ENCODE results near the gene HECTD2.
"Not testable (repeated sequence)": the region's sequence is repeated elsewhere in the genome, so short reads cannot be mapped to it uniquely, and the experiment has no call there.

HECTD2 gene

DNA sequence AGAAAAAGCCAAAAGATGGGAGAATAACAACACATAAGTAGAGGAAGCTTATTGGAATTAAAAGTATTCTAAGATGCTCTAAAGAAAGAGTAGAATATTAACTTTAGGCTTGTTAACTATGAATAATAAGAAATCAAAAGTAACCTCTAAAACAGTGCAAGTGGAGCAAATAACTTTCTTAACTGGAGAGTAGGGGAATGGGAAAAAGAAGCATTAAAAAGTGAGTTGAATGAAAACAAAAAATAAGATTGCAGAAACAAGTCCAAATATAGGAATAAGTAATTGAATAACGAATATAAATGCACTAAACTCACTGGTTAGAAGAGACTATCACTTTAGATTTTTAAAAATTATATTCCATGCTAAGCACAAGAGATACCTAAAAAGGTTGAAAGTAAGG is 63.9 kb downstream of the HECTD2 start:
- DNase-seq (ENCODE audit: low read depth) = no peak

DNA sequence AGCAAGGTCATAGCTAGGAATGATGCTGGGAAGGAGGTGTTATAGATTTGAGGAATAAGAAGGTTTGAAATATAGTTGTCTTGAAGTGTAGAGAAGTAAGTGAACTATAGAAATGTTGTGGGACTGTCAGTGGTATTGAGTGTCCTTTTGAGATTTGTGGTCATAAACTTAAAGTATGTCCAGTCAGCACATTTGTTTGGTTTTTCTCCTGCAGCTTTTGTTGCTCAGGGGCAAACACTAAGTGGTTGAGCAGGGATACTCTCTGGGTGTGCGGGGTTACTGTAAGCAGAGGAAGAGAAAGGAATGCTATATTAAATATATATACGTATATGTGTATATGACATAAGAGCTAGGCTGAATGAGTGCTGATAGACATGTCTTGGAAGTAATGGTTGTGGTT is 67.1 kb downstream of the HECTD2 start:
- DNase-seq (ENCODE audit: low read depth) = no peak

DNA sequence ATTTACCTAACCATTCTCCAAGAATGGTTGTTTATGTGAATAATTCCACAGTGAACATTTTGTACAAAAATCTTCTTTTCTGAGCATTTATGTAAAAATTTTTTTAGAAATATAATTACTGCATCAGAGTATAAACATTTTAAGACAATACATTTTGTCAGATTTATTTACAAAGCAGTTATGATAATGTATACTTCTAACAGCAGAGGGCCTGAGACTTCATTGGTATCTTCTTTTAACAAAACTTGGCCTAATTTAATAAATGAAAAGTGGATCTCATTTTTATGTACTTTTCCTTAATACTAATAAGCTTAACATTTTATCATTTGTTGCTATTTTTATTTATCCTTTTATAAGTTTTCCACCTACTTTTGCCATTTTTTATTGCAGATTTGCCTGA is 69.4 kb downstream of the HECTD2 start:
- no peak for DNase-seq (ENCODE audit: low read depth)

DNA sequence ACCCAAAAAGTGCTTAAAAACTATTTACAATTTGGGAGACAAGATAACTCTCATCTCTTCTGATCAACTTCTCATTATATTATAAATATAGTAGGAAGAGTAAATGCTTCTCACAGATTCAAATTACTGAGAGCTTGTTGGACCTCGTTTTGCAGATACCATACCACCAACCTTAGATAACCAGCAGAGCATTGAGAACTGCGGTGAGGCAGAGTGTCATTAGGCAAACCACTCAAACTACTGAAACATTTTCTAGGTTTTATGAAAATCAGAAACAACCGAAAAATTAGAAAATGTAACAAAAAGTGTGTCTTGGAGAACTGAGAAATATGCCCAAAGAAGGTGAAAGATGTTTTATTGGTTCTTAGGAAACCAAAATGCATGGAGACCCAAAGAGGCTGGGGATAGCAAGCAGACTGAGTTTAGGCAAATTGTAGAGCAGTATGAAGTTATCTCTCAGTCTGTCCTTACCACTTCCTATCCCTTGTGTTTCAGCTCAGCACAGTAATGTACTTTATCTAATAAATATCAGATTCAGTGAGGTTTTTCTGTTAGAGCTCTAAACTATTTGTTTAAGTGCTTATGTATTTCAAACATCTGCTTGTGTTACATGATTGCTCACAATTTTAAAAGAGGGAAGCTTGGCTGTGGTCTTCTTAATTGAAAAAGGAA is 77.9 kb downstream of the HECTD2 start:
- DNase-seq (ENCODE audit: low read depth) = no peak

DNA sequence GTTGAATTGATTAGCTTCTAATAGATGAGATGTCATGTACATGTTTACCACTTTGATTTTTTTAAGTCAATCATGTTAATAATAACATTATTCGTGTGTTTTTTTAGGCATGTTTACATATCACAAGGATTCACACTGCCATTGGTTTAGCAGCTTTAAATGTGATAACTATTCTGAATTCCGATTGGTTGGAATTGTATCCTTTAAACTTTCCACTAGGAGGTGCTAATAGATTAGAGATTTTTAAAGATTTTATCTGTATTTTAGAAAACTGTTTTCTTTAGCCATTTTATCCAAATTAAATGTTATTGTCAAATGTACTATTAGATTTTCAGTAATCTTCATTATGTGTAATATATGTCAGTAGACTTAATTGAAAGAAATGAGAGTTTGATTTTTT is 83.2 kb downstream of the HECTD2 start:
- no peak for DNase-seq (ENCODE audit: low read depth)

DNA sequence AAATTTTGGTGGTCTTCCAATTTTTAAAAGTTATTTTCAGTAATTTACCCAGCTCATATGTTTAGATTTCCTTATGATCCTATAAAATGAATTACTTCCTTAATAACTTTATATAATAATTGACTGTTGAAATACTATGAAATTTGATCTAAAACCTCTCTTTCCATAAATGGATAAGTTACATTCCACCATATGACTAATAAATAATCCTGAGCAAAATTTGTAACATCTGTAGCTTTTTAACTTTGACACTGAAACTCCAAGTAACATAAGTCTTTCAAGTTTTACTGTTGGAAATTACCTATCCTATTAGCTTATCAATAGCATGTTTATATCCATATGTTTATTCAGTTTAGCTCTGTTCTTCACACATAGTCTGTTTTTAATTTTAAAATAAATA is 85.3 kb downstream of the HECTD2 start:
- no peak for DNase-seq (ENCODE audit: low read depth)

DNA sequence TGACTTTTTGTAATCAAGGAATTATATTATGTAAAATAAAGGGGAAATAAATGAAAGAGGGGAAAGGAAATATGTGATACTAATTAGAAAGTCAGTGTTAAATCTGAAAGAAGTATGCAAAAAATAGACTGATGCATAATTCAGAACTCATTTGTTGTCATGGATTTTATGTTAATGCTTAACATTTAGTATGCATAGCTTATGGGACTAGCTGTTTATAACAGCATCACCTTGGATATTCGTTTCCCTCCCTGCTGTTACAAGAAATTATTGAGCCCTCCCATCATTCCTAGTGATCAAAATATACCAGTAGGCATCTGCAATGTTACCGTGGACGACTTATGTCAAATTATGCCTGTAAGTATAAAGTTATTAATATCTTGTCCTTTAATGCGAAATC is 85.9 kb downstream of the HECTD2 start:
- no peak for DNase-seq (ENCODE audit: low read depth)

DNA sequence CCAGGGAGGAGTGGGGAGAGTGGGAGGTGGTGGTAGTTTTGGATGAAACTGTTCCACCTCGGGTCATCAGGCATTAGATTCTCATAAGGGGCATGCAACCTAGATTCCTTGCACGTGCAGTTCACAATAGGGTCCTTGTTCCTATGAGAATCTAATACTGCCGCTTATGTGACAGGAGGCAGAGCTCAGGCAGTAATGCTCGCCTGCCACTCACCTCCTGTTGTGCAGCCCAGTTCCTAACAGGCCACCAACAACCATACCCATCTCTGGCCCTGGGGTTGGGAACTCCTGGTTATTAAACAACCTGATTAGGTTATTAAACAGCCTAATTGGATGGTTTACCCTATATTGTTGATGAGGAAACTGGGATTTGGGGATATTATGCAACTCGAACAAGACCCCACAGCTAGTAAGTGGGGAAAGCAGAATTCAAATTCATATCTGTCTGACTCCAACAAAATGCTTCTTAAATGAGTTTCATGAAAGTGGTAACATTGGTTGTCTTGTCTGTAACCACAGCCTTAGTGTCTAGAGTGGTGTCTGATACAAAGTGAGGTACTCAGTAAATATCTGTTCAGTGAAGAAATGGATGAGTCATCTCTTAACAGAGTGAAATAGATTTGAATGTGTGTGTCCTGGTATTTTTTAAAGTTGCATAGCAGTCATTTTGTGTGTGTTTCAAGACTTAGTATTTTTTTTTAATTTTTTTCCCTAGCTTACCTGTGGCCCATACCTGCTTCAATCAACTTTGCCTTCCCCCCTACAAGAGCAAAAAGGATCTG is 101.6 kb downstream of the HECTD2 start:
- DNase-seq (ENCODE audit: low read depth) = no peak

DNA sequence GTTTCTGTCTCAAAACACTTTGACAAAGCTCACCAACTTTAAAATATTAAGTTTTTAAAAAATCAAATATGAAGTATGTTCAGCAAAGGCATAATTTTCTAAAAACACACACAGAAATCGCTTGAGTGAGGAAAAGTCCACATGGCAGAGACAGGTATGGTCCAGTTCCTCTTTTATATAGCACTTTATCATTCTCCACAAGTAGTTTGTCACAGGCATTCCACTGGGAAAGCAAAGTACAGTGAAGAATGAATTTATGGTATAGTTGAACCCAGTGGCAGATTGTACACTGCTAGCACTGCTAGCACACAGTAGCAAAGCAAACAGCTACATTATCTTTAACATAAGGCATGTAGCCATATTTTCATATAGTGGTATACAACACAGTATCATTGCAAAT is 102.3 kb downstream of the HECTD2 start:
- DNase-seq (ENCODE audit: low read depth) = no peak

DNA sequence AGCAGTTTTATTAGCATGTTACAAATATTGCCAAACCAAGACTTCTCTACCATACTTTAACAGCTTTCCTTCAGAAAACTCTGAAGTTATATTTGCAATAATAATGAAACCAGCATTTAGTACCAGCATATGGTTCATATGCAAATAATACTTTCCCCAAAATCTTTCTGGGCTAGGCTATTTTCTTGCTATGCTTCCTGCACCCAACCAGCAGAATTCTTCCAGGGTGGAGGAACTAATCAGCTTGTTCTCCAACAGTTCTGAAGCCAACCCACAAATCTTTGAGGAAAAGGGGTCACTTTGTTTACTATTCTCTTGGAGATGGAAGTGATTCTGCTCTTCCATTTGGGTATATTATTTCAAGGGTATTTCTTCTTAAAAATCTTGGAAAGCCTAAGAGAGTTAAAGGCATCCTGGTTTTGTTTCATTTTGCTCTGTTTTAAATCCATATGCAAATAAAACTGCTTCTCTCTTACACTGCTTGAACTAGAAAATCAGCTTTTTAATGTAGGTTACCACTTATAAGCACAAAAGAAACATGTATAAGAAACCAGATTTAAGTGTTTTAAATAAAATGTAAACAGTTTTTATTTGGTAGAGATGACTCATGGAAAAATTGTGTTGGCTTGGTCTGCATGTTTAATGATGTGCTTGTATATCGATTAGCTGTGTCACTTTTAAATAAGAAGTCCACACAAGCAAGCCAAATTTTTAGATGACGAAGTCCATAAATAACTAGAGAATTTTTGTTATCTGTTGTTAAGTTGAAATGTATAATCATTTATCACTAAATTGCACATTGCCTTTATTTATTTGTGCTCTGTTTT is 103.7 kb downstream of the HECTD2 start:
- no peak for DNase-seq (ENCODE audit: low read depth)

DNA sequence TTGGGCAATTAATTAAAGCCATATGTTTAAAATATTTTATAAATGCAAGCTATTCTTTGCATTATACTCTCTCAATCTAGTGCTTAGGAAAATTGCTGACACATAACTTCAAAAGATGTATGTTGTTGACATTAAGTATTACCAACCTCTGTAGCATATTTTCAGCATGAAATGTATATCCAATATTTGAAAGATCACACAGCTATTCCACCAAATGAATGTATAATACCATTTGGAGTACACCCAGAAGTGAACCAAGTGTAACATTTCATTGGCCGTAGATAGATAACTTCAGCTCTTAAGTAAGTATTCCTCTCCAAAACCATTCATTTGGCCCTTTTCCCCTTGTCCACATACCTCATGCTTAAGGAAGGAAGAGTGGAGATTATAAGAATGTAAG is 104.6 kb downstream of the HECTD2 start:
- no peak for DNase-seq (ENCODE audit: low read depth)

DNA sequence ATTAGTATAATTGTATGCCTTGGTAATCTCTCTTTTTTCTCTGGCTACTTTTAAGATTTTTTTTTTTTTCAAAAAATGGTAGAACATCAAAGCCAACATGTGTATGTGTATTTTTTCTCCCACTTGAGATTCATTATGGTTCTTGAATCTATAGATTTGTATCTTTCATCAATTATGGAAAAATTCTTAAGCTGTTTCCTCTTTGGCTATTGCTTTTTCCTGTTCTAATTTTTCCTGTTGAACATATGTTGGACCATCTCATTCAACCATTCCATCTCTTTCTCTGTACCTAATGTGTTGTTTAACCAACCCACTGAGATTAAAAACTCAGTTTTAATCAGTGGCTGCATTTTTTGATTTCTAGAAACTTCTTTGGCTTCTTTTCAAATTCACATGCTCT is 107.2 kb downstream of the HECTD2 start:
- no peak for DNase-seq (ENCODE audit: low read depth)

DNA sequence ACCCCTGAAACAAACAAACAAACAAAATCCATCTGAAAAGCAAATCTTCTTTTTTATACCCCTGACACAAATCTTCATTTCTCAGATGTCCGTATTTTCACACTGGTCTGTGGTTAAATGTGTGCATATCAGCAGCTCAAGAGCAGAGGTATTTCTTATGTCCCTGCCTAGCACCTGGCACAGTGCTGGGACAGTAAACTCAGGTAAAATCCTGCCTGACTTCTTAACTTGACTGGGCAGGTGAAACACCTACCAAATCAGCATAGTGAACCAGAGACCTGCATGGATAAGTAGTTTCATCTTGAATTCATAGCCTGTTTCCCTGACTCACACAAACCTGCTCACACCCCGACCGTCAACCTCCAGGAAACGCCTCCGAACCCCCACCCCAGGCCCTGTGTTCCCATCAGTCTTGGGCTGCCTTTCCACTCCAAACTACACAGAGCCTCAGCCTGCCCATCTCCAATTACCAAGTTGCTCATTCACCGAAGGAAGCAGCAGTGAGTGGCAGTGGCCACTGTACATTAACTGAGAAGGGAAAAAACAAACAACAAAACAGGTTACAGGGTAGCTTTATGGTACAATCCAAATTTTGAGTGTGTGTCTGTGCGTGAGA is 109.9 kb downstream of the HECTD2 start:
- no peak for DNase-seq (ENCODE audit: low read depth)

DNA sequence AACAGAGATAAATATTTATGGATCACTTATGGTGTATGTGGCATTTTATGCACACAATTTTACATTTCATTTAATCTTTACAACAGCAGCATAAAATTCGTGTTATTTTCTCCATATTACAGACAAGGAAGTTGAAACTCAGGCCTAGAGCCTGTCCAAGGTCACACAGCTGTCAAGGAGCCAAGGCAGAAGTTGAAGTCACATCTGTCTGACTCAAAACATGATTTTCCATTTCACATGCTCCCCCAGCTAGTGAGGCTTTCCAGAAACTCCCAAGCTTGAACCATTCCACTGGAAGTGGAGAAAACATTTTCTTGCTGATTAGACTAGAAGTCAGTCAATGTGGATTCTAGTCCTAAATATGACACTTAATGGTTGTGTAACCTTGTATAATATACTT is 110.5 kb downstream of the HECTD2 start:
- no peak for DNase-seq (ENCODE audit: low read depth)

DNA sequence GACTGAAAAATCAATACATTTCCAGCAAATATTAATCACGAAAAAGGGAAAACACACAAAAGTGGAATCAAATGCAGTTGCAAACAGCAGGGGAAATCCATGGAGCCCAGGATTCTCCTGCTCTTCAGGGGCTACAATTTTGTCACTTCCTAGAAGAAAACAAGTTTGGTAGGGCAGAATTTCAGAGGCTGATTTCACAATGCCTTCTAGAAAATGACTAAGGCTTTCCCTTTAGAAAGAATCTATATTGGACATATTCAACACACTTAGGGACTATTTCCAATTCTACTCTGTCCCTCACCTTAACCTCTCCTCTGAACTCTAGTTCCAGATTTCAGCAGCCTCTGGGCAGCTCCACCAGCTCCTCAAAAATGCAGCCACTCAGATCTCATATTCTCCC is 111.3 kb downstream of the HECTD2 start:
- no peak for DNase-seq (ENCODE audit: low read depth)

DNA sequence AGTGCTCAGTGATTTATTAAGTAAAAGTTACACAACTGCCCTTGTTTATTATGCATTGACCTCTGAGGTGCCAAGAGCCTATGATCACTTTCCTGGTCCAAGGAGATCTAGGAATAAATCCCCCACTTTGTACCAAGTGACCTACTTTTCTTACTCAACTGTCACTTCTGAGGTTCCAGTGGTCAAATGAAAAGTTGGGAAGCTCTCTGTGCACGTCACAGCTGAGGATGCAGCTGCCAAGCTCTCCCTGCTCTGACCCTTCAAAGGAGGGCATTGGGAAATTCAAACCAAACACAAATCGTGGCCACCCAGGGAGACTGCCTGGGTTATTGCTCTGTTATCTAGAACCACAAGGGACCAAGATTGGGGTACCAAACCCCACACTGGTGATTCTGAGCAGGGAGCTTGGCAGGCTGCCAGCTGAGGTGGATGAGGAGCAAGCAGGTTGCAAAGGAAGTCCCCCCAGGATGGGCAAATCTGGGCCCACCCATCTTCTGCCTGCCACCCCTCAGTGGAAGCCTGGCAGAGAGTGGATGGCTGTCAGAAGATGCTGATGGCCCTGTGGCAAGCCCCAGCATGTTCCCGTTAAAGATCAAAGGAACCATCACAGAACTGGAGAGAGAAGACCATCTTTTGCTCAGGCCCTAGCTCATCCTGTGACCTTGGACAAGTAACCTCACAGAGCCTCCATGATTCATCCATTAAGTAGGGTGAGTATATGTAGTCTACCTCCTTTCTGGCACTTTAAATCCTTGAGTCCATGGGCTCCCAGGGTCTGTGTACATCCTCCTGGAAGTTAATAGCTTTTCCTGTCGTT is 116.0 kb downstream of the HECTD2 start:
- no peak for DNase-seq (ENCODE audit: low read depth)

DNA sequence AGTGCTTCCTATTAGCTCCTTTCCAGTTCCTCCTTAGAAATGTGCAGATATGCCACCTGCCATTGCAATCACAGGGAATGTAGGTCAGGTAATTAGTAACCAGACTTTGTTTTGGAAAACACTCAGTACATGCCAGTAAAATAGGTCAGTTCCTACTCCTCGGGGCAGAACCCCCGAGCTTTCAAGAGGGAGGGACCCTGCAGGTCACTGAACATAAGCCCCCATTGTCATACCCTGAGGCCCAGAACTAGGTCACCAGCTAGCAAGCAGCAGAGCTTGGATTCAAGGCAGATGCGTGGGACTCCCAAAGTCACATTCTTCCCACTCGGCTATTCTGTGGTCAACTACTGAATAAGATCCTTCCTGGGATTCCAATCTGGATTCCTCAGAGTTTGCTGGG is 117.9 kb downstream of the HECTD2 start:
- DNase-seq (ENCODE audit: low read depth) = no peak

DNA sequence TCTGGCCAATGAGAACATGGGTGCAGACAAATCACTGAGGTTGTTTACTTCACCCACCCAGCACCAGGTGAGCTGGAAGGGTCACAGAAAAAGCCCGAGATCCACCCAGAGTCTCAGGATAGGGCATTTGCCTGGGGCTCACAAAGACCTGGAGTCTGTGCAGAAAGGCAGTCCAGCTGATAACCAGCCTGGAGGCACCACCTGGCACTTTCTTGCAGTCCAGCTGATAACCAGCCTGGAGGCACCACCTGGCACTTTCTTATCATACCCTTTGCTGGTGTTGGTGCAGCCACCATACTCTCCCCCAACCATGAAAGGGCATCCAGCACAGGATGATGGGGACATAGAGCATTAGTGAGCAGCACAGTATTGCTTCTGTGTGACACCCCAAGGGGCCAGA is 118.6 kb downstream of the HECTD2 start:
- no peak for DNase-seq (ENCODE audit: low read depth)

DNA sequence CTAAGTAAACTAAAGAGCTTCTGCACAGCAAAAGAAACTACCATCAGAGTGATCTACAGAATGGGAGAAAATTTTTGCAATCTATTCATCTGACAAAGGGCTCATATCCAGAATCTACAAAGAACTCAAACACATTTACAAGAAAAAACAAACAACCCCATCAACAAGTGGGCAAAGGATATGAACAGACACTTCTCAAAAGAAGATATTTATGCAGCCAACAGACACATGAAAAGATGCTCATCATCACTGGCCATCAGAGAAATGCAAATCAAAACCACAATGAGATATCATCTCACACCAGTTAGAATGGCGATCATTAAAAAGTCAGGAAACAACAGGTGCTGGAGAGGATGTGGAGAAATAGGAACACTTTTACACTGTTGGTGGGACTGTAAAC is 124.6 kb downstream of the HECTD2 start:
- DNase-seq (ENCODE audit: low read depth) = not testable (repeated sequence)

DNA sequence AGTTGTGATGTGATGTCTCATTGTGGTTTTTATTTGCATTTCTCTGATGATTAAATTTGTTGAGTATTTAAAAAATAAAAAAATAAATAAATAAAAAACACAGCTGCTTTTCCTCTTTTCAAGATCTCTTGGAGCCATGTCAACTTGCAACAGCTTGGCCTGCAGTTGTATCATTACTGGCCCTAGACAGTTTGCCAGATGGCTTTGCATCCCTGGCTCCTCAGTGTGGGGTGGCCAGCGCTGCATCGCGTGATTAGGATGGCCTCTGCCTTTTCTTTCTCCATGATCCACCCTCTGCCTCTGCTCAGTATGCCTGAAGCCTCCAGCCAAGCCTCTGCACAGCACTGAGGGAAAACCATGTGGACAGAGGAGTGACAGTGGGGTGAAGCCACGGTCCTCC is 126.0 kb downstream of the HECTD2 start:
- no peak for DNase-seq (ENCODE audit: low read depth)

DNA sequence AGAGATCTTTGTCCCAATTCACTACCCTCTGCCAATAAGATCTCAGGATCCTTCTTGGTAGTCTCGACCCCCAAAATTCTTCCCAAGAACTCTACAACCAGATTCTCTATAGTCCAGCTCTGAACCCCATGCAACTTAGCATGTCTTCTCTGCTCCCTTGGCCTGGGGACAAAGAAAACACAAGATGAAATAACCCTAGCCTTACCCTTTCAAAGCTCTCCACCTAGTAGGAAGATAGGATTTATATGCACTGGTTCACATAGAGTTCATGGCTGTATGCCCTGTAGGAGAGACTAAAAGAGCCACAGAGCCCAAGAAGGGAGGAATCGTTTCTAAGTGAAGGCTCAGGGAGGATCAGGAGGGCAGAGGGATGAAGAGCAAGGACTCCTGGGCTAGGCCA is 126.6 kb downstream of the HECTD2 start:
- DNase-seq (ENCODE audit: low read depth) = no peak

Data from stimulated activated CD8-positive, alpha-beta memory T cell treated with anti-CD3 and anti-CD28 coated beads, Interleukin-15, amount 100 ng/mL, for 24 hours (primary cell).